AG09309 (cell line): Measurements from ENCODE around the gene ATCAY.
"Not testable (repeated sequence)": the region's sequence is repeated elsewhere in the genome, so short reads cannot be mapped to it uniquely, and the experiment has no call there.

Experiments used
- DNase-seq: peaks from one replicate; pipeline ENCODE4 v3.0.0-alpha.2; 2010; ENCODE audit warnings: low read depth
- H3K4me3 ChIP-seq: 2 replicates; pipeline ENCODE4 v1.5.1; 2011; ENCODE audit warnings: mild to moderate bottlenecking, low read depth, low read length, moderate library complexity; ENCODE audit not compliant: control insufficient read depth
- TF ChIP-seq, protein P1 (sequence below): IDR thresholded peaks from 2 replicates; pipeline ENCODE4 v1.5.1; 2011; ENCODE audit warnings: mild to moderate bottlenecking, low read depth, low read length, inconsistent platforms; ENCODE audit not compliant: insufficient read depth, control insufficient read depth; ENCODE audit errors: missing control alignments

ATCAY gene

DNA sequence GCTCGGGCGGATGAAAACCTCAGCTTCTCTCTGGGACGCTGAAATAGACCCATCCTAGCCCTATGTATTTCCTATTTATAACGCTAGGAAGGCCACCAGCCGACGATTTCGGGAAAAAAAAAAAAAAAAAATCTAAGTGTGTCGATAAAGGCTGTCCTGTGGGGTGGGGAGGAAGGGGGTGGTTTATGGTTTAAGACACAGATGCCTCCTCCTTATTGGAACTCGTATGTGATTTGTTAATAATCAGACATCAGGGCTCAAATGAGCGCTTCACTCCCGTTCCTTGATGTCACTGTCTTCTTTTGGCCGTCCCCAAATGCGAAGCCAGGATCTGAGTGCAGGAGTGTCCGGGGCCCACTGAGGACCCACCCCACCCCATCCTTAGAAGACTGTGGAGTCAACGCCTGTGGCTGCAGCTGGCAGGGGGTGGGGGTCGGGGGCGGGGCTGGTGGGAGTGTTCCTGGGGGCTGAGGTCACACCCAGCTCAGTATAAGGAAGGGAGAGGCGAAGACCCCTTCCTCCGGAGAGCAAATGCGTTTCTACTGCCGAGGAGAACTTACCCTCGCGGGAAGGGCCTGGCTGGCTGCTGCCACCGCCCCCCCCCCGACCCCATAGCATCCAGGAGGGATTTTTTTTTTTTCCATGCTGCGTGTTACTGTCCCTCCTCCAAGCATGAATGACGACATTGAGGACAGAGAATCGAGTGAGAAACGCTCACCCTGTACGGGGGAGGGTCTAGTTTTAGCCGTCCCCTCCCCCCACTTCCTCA lies 971 bp downstream of the ATCAY start:
- DNase-seq: no peak
- no peak overlapping the region for H3K4me3 ChIP-seq

DNA sequence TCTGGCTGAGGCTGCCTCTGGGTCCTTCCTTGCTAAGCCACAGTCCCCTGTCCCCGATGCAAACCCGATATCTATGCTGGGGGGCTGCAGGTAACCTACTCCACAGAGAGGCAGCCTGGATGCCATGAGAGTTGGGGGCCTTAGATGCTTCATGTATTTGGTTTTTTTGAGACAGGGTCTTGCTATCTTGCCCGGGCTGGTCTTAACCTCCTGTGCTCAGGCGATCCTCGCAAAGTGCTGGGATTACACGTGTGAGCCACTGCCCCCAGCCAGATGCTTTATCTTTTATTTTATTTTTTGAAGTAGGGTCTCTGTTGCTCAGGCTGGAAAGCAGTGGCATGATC lies 1.5 kb downstream of the ATCAY start:
- TF ChIP-seq, protein P1, sequence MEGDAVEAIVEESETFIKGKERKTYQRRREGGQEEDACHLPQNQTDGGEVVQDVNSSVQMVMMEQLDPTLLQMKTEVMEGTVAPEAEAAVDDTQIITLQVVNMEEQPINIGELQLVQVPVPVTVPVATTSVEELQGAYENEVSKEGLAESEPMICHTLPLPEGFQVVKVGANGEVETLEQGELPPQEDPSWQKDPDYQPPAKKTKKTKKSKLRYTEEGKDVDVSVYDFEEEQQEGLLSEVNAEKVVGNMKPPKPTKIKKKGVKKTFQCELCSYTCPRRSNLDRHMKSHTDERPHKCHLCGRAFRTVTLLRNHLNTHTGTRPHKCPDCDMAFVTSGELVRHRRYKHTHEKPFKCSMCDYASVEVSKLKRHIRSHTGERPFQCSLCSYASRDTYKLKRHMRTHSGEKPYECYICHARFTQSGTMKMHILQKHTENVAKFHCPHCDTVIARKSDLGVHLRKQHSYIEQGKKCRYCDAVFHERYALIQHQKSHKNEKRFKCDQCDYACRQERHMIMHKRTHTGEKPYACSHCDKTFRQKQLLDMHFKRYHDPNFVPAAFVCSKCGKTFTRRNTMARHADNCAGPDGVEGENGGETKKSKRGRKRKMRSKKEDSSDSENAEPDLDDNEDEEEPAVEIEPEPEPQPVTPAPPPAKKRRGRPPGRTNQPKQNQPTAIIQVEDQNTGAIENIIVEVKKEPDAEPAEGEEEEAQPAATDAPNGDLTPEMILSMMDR: no peak
- H3K4me3 ChIP-seq: no peak overlapping the region
- DNase-seq: no peak

More for the DNA sequence above, 971 bp downstream of the ATCAY start:
- TF ChIP-seq, protein P1: no peak

DNA sequence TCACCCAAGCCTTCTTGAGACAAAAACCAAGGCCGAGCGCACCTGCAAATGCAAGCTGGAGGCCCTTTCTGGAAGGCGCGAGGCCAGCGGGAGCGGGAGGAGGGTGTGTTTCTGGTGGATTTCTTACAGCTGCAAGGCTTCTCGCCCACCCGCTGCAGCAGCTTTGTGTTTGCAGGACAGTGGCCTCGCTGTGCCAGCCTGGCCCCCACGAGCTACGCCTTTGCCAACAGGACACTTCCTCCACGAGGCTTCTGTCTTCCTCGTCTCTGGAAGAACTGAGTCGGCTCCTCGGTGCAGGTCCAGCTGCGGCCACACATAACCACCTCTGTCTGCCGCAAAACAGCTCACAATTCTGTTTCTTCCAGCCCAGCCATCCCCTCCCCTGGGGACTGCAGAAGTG lies 10.1 kb downstream of the ATCAY start:
- no peak overlapping the region for H3K4me3 ChIP-seq
- DNase-seq: no peak
- TF ChIP-seq, protein P1: no peak

GRCh38 chr19:3893509-3894179 lies 13.2 kb downstream of the ATCAY start:
- TF ChIP-seq, protein P1: no peak
- no peak for DNase-seq
- no peak overlapping the region for H3K4me3 ChIP-seq

DNA sequence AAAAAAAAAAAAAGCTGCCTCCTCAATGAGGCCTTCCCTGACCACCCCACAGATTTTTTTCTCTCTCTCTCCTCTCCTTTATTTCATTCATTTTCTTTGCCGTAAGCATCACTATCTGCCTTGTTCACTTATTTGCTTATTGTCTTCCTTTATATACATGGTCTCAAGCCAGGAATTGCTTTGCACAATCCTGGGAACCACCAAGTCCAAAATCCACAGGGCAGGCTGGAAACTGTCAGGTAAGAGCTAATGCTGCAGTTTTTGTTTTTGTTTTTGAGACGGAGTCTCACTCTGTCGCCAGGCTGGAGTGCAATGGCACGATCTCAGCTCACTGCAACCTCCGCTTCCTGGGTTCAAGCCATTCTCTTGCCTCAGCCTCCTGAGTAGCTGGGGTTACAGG lies 14.5 kb downstream of the ATCAY start:
- DNase-seq, H3K4me3 ChIP-seq: not testable (repeated sequence)

- DNase-seq: no peak
- TF ChIP-seq, protein P1: no peak
- no peak overlapping the region for H3K4me3 ChIP-seq
Measured at GRCh38 chr19:3895788-3896187, 15.3 kb downstream of the ATCAY start.

DNA sequence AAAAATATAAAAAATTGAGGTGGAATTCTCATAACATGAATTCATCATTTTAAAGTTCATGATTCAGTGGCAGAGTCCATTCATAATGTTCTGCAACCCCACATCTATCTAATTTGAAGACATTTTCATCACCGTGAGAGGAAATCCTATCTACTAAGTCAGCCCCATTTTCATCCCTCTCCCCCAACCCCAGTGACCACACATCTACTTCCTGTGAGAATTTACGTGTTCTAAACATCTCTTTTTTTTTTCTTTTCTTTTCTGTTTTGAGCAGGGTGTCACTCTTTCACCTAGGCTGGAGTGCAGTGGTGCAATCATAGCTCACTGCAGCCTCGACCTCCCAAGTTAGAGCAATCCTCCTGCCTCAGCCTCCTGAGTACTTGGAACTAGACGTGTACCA lies 17.5 kb downstream of the ATCAY start:
- DNase-seq: no peak
- no peak overlapping the region for H3K4me3 ChIP-seq
- TF ChIP-seq, protein P1: no peak
